H9 (cell line): ENCODE measurements around the gene DHRSX. TPM values are rescaled to one million over a fixed set of nuclear protein-coding genes. Genes with fewer than 3 reads are reported as not detected.

Source experiments
- DNase-seq: peaks from one replicate; pipeline ENCODE4 v3.0.0-alpha.2; 2017
- H2AFZ ChIP-seq: one replicate; pipeline ENCODE4 v1.6.1; 2013; ENCODE audit warnings: mild to moderate bottlenecking, low read length, control low read depth, moderate library complexity
- H2AK5ac ChIP-seq: 2 replicates; pipeline ENCODE4 v1.6.1; 2013; ENCODE audit warnings: low read length, control low read depth, mixed read lengths; ENCODE audit not compliant: insufficient read length
- H2BK120ac ChIP-seq: one replicate; pipeline ENCODE4 v1.6.1; 2013; ENCODE audit warnings: low read depth, mild to moderate bottlenecking, low read length, control low read depth, inconsistent platforms; ENCODE audit not compliant: poor library complexity, severe bottlenecking
- H2BK12ac ChIP-seq: 2 replicates; pipeline ENCODE4 v1.6.1; 2013; ENCODE audit warnings: low read length, control low read depth, mixed read lengths, low read depth; ENCODE audit not compliant: insufficient read length
- H2BK15ac ChIP-seq: 2 replicates; pipeline ENCODE4 v1.6.1; 2013; ENCODE audit warnings: low read depth, low read length, control low read depth
- H2BK20ac ChIP-seq: one replicate; pipeline ENCODE4 v1.6.1; 2013; ENCODE audit warnings: low read depth, mild to moderate bottlenecking, low read length, control low read depth, inconsistent platforms; ENCODE audit not compliant: poor library complexity, severe bottlenecking
- H2BK5ac ChIP-seq: 2 replicates; pipeline ENCODE4 v1.6.1; 2013; ENCODE audit warnings: low read length, control low read depth, mixed read lengths; ENCODE audit not compliant: insufficient read length
- H3K14ac ChIP-seq: 2 replicates; pipeline ENCODE4 v1.6.1; 2013; ENCODE audit warnings: low read length, control low read depth; ENCODE audit not compliant: insufficient read depth
- H3K18ac ChIP-seq: 2 replicates; pipeline ENCODE4 v1.6.1; 2013; ENCODE audit warnings: low read depth, mild to moderate bottlenecking, mixed read lengths, low read length, control low read depth; ENCODE audit not compliant: insufficient read length
- H3K23ac ChIP-seq: 2 replicates; pipeline ENCODE4 v1.6.1; 2013; ENCODE audit warnings: low read length, control low read depth, mixed read lengths, low read depth; ENCODE audit not compliant: insufficient read length
- H3K23me2 ChIP-seq: 2 replicates; pipeline ENCODE4 v1.6.1; 2013; ENCODE audit warnings: low read depth, mild to moderate bottlenecking, mixed read lengths, low read length, control low read depth; ENCODE audit not compliant: insufficient read length, poor library complexity, severe bottlenecking
- H3K27ac ChIP-seq: 2 replicates; pipeline ENCODE4 v1.5.1; 2013; ENCODE audit warnings: low read length, control low read depth, mixed read lengths, low read depth; ENCODE audit not compliant: insufficient read length
- H3K27me3 ChIP-seq: 2 replicates; pipeline ENCODE4 v1.6.1; 2013; ENCODE audit warnings: low read length, control low read depth, inconsistent platforms; ENCODE audit not compliant: insufficient read depth
- H3K4ac ChIP-seq: 2 replicates; pipeline ENCODE4 v1.6.1; 2013; ENCODE audit warnings: low read depth, mild to moderate bottlenecking, control low read depth, inconsistent platforms, low read length, moderate library complexity
- H3K4me1 ChIP-seq: 2 replicates; pipeline ENCODE4 v1.6.1; 2013; ENCODE audit warnings: low read length, control low read depth, inconsistent platforms; ENCODE audit not compliant: insufficient read depth
- H3K4me2 ChIP-seq: 2 replicates; pipeline ENCODE4 v1.6.1; 2013; ENCODE audit warnings: low read length, control low read depth, mixed read lengths; ENCODE audit not compliant: insufficient read length, insufficient read depth
- H3K56ac ChIP-seq: 2 replicates; pipeline ENCODE4 v1.6.1; 2013; ENCODE audit warnings: low read depth, mild to moderate bottlenecking, mixed read lengths, low read length, control low read depth; ENCODE audit not compliant: insufficient read length
- H3K79me1 ChIP-seq: 2 replicates; pipeline ENCODE4 v1.6.1; 2013; ENCODE audit warnings: low read depth, mild to moderate bottlenecking, moderate library complexity, low read length, control low read depth, inconsistent platforms; ENCODE audit not compliant: insufficient read depth, poor library complexity, severe bottlenecking
- H3K79me2 ChIP-seq: 2 replicates; pipeline ENCODE4 v1.6.1; 2013; ENCODE audit warnings: low read length, control low read depth, inconsistent platforms; ENCODE audit not compliant: insufficient read depth
- H3K9ac ChIP-seq: 2 replicates; pipeline ENCODE4 v1.6.1; 2013; ENCODE audit warnings: low read length, control low read depth, mixed read lengths; ENCODE audit not compliant: insufficient read length; ENCODE audit errors: extremely low read depth
- H3K9me3 ChIP-seq: one replicate; pipeline ENCODE4 v1.6.1; 2013; ENCODE audit warnings: low read depth, low read length, inconsistent platforms; ENCODE audit not compliant: control insufficient read depth
- H3T11ph ChIP-seq: one replicate; pipeline ENCODE4 v1.6.1; 2013; ENCODE audit warnings: mild to moderate bottlenecking, low read length, control low read depth, inconsistent platforms
- H4K20me1 ChIP-seq: one replicate; pipeline ENCODE4 v1.6.1; 2013; ENCODE audit not compliant: control insufficient read depth, insufficient read length, insufficient read depth
- H4K5ac ChIP-seq: 2 replicates; pipeline ENCODE4 v1.6.1; 2013; ENCODE audit warnings: low read depth, mild to moderate bottlenecking, mixed read lengths, low read length, control low read depth; ENCODE audit not compliant: insufficient read length
- H4K8ac ChIP-seq: replicated peaks from 2 replicates; pipeline ENCODE4 v1.6.1; 2013; ENCODE audit warnings: low read length, control low read depth, mixed read lengths, low read depth; ENCODE audit not compliant: insufficient read length
- H4K91ac ChIP-seq: 2 replicates; pipeline ENCODE4 v1.6.1; 2013; ENCODE audit warnings: low read depth, mild to moderate bottlenecking, moderate library complexity, mixed read lengths, low read length, control low read depth; ENCODE audit not compliant: insufficient read length
- H3K27ac Mint-ChIP-seq, 3 experiments: 2 replicates in 2 of 3; 3 replicates in 1 of 3; pipeline ENCODE4 v1.8.0; 2020 to 2021; ENCODE audit warnings: mixed read lengths in 3 of 3, mild to moderate bottlenecking in 1 of 3, moderate library complexity in 1 of 3
- H3K27me3 Mint-ChIP-seq: 2 replicates; pipeline ENCODE4 v1.8.0; 2021; ENCODE audit warnings: low read depth, mild to moderate bottlenecking, moderate library complexity, mixed read lengths
- H3K36me3 Mint-ChIP-seq, 3 experiments: 2 replicates in 2 of 3; 3 replicates in 1 of 3; pipeline ENCODE4 v1.8.0; 2020 to 2021; ENCODE audit warnings: low read depth in 3 of 3, mixed read lengths in 3 of 3; ENCODE audit not compliant: insufficient read depth in 1 of 3
- H3K4me1 Mint-ChIP-seq, 2 experiments: 2 replicates each; pipeline ENCODE4 v1.8.0; 2020; ENCODE audit warnings: mixed read lengths in 2 of 2
- H3K4me3 Mint-ChIP-seq, 2 experiments: 2 replicates in 1 of 2; 3 replicates in 1 of 2; pipeline ENCODE4 v1.8.0; 2020 to 2021; ENCODE audit warnings: mild to moderate bottlenecking in 2 of 2, mixed read lengths in 2 of 2, moderate library complexity in 1 of 2
- H3K9me3 Mint-ChIP-seq, 2 experiments: 2 replicates in 1 of 2; 3 replicates in 1 of 2; pipeline ENCODE4 v1.8.0; 2020; ENCODE audit warnings: mild to moderate bottlenecking in 2 of 2, mixed read lengths in 2 of 2, moderate library complexity in 1 of 2
- CTCF ChIP-seq: fragments of 200-600 bp; sonication (generic); conservative IDR thresholded peaks from 3 replicates; pipeline ENCODE4 v1.8.0; 2021; ENCODE audit warnings: antibody characterized with exemption, mild to moderate bottlenecking
- WGBS: extraction: QIAGEN DNeasy Blood & Tissue Kit; methylation state at CpG from one replicate; pipeline ENCODE4 v1.1.7; 2013; ENCODE audit warnings: missing lambda C conversion rate, low lambda C conversion rate, mixed read lengths; ENCODE audit not compliant: insufficient read length; ENCODE audit errors: extremely low coverage; 5-methylcytosine and 5-hydroxymethylcytosine counted together
- total RNA-seq: library from RNA; stranded (reverse); gene quantifications from 2 replicates; pipeline ENCODE4 v1.2.1, GENCODE V29; 2021

DHRSX gene
- total RNA-seq, 1 experiment from 2014 or later: 44.0 TPM

GRCh38 chrX:2432298-2432863 lies 68.4 kb downstream of the DHRSX start:
- H4K20me1 ChIP-seq: no peaks in the 10 kb centered on the region
- no peak overlapping the region for H2AFZ ChIP-seq
- H4K8ac ChIP-seq: no peak overlapping the region
- no peak overlapping the region for H3K4me2 ChIP-seq
- no peaks in the 10 kb centered on the region for H3K27me3 ChIP-seq
- H2AK5ac ChIP-seq: no peak overlapping the region
- H3K27ac Mint-ChIP-seq: no peak overlapping the region; a peak in 2 of 7 replicates
- H3K79me1 ChIP-seq: no peaks in the 10 kb centered on the region
- H2BK12ac ChIP-seq: no peak overlapping the region
- H3K4me3 Mint-ChIP-seq: no peak overlapping the region
- H3K18ac ChIP-seq: no peak overlapping the region
- TF ChIP-seq CTCF: no peak
- peaks cover 7 to 9% of the 10 kb centered on the region in 2 experiments; a peak in 4 of 5 replicates for H3K9me3 Mint-ChIP-seq
- no peak for DNase-seq
- no peaks in the 10 kb centered on the region for H3K9me3 ChIP-seq
- H3K23ac ChIP-seq: no peak overlapping the region
- H3K23me2 ChIP-seq: no peaks in the 10 kb centered on the region
- H2BK5ac ChIP-seq: no peak overlapping the region
- H2BK20ac ChIP-seq: no peak overlapping the region
- no CpG with 5 or more reads among the region's 11 CpGs for WGBS
- no peaks in the 10 kb centered on the region for H3K79me2 ChIP-seq
- no peaks in the 10 kb centered on the region for H3K4me1 ChIP-seq
- H3K4me1 Mint-ChIP-seq: 0 out of 4 replicates have a peak, but pooled peaks cover 0 to under 1% of the 10 kb centered on the region in 2 experiments
- peaks cover 31 to 66% (median 50%) of the 10 kb centered on the region in 3 experiments for H3K36me3 Mint-ChIP-seq
- no peak overlapping the region for H3K9ac ChIP-seq
- H3T11ph ChIP-seq: no peak overlapping the region
- H3K27me3 Mint-ChIP-seq: peaks cover 2% of the 10 kb centered on the region; the same call in 1 of the 2 replicates
- no peak overlapping the region for H3K27ac ChIP-seq
- H4K91ac ChIP-seq: no peak overlapping the region
- H2BK120ac ChIP-seq: no peak overlapping the region
- no peak overlapping the region for H3K14ac ChIP-seq
- H3K56ac ChIP-seq: no peak overlapping the region
- no peak overlapping the region for H4K5ac ChIP-seq
- H3K4ac ChIP-seq: no peak overlapping the region
- H2BK15ac ChIP-seq: no peak overlapping the region
